NCI-H748 (cell line): ENCODE measurements around the gene UBAC2.
"Not testable (repeated sequence)": the region's sequence is repeated elsewhere in the genome, so short reads cannot be mapped to it uniquely, and the experiment has no call there.

Experiments
- DNase-seq: peaks from one replicate; lab custom pipeline; 2025; ENCODE audit not compliant: unreplicated experiment; lab: John Stamatoyannopoulos, UW

Gene UBAC2

DNA sequence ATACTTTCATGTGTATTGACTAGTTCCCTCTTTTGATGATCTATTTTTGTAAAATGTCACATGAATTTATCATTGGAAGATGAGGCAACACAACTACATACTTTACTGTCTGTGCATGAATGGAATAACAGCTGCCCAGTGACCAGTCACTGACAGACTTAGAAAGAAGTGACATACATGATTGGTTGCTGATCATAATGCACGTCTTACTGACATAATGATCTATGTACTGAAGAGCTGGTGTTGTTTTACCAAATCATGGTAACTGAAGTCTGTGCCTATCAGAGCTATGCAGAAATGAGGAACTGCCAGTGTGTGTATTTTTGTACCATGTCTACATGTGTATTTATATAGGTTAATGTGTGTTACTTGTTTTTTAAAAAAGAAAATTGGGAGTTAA lies 31.1 kb downstream of the UBAC2 start:
- no peak for DNase-seq

- DNase-seq: no peak
Observed at GRCh38 chr13:99237981-99238662, 37.5 kb downstream of the UBAC2 start.

DNA sequence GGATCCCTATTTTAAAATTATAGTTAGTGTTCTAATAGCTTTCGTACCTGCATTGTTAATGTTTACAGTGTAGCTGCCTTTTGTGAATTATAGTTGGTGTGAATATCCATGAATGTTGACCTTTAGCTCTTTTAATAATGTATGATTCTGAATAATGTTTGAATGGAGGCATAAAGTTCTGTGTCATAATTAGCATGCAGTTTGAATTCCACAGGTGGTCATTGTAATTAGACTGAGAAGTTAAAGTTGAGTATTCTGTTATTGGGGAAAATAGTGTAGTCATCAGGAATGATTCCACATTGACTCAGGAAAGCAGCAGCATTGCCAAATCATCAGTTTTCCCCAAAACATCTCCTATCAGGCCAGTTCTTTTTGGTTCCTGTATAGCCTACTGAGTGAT lies 45.4 kb downstream of the UBAC2 start:
- no peak for DNase-seq

GRCh38 chr13:99249178-99249577 lies 48.5 kb downstream of the UBAC2 start:
- DNase-seq: not testable (repeated sequence)

GRCh38 chr13:99249606-99250005 lies 49.0 kb downstream of the UBAC2 start:
- DNase-seq: not testable (repeated sequence)

- DNase-seq: no peak
Observed at GRCh38 chr13:99250982-99251825, 50.5 kb downstream of the UBAC2 start.

DNA sequence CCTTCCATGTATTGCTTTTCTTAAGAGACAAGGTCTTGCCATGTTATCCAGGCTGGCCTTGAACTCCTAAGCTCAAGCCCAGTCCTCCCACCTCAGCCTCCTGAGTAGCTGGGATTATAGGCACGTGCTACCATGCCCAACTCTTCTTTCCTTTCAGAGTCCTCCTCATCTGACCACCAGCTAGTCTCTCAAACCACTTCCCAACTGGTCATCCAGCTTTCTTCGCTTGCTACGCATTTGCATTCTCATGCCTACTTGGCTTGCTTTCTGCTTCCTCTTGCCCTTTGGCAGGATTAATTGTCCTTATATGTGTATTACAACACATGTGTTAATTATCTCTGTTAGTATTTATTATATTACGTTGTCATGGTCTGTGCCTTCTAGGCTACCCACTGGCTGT lies 51.3 kb downstream of the UBAC2 start:
- no peak for DNase-seq

DNA sequence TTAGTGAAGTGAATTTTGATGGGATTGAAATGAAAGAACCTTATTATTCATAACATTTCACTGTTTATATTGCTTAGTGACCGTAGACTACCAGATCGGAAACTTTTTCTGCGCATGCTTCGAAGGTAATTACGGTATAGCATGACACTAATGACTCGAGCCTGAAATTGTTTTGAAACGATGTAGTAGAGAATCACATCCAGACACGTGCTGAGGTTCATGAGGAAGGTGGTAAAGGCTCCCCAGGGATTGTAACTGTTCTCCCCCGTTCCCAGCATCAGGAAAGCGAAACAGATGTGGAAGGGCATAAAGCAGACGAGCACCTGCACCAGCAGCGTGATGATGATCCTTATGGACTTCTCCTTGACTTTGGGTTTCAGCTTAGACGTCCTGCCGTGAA lies 54.2 kb downstream of the UBAC2 start:
- no peak for DNase-seq

DNA sequence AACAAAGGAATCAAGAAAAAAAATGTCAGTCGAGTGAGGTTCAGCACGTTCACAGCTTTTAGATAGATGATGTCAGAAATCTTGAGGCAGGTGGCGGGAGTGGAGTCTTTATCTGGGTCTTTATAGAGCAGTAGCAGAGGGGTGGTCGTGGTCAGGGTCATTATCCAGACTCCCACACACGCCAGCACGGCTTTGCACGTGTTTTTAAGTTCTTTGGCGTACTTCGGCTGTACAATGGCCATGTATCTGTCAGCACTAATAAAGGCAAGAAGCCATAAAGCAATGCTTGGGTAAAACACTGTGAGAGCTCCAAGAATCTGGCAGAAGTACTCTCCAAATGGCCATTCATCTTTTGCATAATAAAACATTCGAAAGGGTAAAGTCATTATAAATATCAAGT lies 54.6 kb downstream of the UBAC2 start:
- DNase-seq: no peak

GRCh38 chr13:99256283-99256682 lies 55.6 kb downstream of the UBAC2 start:
- DNase-seq: no peak

DNA sequence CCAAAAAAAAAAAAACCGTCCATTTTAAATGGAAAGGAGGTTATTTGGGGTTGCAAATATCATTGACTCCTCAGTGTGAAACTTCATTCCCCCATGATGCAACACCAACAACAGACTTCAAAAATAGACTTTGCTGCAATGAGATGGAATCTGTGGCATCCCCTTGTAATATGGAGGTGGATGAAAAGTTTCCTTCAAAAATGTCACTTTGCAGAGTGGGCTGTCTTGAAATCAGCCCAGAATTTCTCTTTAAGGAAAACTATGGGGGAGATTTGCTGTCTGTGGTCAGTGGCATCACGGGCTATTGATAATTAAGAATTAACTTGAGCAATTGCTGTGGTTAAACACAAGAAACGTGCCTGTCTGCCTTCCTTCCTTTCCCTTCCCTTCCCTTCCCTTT lies 56.1 kb downstream of the UBAC2 start:
- no peak for DNase-seq

DNA sequence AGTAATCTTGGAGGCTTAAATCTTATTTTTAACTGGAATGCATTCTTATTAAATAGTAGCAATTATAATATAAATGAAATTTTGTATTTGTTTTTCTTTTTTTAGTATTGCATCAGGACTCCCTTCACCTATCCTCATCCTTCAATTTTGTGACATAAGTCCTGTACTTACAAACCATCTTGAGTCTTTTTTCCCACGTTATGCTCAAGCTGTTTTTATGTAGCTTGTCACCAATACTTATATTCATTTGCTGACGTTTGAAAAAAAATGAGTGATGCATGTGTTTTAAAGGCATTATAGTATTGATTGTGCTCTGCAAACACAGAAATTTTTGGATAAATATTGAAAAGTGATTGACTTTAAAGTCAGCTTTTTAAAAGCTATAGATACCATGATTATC lies 56.6 kb downstream of the UBAC2 start:
- no peak for DNase-seq

GRCh38 chr13:99258210-99258860 lies 57.7 kb downstream of the UBAC2 start, which contains the start of gene GPR18:
Gene GPR18, minus strand, starts transcription at chr13:99258379. Its CDS starts 2,507 bp downstream, at chr13:99255872.
- no peak for DNase-seq

DNA sequence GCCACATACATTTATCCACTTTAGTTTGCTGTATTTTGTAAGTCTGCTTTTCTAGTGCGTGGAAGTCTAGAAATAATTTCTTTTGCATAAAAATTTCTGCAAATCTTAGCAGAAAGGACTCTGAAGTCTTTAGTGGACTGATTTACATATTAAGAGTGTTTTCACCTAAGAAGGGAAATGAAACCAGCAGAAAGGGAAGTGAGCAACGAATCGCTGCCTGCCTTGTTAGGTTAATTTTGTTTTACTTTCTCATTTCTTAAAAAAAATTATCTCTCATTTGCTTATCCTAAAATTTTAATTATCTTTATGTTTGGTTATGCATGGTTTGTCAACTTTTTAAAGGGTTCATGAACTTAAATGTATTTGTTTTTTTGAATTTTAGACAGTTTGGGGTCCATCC lies 58.3 kb downstream of the UBAC2 start:
- DNase-seq: no peak

DNA sequence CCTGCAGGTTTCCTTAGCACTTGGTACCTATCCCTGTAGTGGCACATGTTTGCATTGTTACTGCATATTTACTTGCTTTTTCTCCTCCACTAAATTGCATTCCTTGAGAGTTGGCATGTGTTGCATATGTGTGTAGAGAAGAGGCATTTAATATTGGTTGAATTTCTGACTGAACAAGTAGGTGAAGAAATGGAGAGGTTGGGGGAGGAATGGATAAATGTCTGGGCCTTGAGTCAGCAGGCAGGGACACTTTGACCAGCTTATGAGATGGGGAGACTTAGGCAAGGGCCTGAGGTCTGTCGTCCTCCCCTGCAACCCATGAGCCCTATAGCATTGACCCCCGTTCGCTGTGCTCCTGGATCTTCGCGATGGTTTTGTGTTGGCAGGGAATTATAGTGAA lies 59.6 kb downstream of the UBAC2 start:
- DNase-seq: no peak

DNA sequence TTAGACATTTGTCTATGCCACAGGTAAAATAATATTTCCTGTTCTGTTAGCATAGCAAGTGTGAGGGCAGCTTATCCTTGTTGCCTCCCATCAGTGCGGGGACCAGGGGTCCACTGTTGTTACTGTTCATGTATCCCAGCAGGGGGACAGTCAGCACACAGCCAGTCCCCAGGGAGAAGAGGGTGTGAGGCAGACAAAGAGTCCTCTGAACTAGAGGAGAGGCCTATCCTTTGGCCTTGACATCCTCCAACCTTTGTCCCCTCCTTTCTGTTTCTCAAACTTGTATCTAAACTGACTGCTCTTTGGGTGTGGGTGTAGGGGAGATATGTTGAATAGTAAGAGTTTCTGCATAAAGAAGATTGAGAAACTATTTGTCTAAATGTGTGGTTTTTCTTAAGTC lies 60.4 kb downstream of the UBAC2 start:
- no peak for DNase-seq

DNA sequence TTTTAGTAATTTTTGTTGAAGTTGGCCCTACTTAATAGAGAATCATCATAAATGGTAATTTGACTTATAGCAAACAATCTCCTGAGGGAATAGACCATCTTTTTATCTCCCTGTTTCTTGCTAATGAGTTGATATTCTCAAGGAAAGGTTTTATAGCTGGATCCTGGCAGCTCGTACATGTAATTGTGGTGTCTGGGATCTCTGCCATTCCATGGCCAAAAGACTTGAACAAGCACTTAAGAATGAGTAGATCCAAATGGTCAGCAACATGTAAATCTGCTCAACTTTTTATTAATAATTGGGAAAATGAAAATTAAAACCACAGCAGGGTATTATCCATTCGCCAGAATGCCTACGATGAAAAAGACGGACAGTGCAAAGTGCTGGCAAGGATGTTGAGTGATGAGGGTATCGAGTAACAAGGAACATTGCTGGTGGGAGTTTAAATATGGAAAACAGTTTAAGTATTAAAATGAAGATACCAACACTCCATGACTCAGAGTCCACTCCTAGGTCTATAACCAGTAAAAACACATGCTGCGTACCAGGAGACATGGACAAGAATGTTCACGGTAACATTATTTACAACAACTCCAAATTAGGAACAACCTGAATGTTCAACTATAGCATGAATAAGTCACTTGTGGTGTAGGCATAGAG lies 62.6 kb downstream of the UBAC2 start:
- no peak for DNase-seq

GRCh38 chr13:99264051-99264450 lies 63.4 kb downstream of the UBAC2 start:
- DNase-seq: no peak

DNA sequence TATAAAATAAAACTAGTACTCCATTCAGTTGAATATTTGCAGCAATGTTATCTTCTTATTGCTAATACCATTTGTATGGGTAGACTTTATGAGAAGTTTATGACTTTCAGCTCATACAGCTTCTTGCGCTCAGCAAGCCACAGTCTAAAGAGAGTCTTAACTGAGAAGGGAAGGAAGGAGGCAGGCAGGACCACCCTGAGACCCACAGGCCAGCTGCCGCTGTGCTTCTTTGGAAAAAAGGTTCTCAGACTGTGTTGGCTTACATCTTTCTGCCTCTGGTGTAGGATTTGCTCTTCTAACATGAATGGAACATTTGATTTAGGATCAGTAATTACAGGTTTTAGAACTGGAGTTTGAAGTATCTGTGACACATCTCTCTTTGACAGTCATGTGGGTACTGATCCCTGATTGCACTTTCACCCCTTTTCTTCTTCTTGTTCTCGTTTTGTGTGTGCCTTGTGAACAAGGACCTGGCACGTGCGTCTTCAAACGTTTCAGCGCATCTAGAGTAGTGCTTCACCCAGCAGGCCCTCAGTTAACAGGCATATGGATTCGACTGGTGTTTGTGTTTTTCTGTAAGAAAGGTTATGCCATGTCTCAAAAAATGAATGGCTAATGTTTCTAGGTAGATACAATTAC lies 64.6 kb downstream of the UBAC2 start:
- no peak for DNase-seq

- peak; percentile 57 for DNase-seq
Observed at GRCh38 chr13:99265821-99266426, 65.3 kb downstream of the UBAC2 start.

GRCh38 chr13:99266827-99267226 lies 66.2 kb downstream of the UBAC2 start:
- no peak for DNase-seq
